Activated naive CD8-positive, alpha-beta T cell treated with anti-CD3 and anti-CD28 coated beads, Interleukin-2, amount 10 ng/mL, durations not matched to agents 7 days and 5 days (primary cell): ENCODE data around the gene CDK5RAP2. TPM values are rescaled to one million over a fixed set of nuclear protein-coding genes. Genes with fewer than 3 reads are reported as not detected.
"Not testable (repeated sequence)": the region's sequence is repeated elsewhere in the genome, so short reads cannot be mapped to it uniquely, and the experiment has no call there.

Experiments
- ATAC-seq: fragments of 150-1000 bp; cut with Tn5 transposase; one replicate; pipeline ENCODE4 v1.10.0; 2021; ENCODE audit warnings: low read depth, moderate library complexity
- POLR2A ChIA-PET: fragments of 350-600 bp; sonication (Branson Sonifier 250); formaldehyde crosslinking; loops from one replicate; lab custom pipeline; 2021; ENCODE audit warnings: antibody characterized with exemption; lab: Charles Lee
- DNase-seq: peaks from one replicate; pipeline ENCODE4 v3.0.0; 2021
- H3K27ac Mint-ChIP-seq: one replicate; pipeline ENCODE4 v1.8.0; 2022; ENCODE audit warnings: mild to moderate bottlenecking, mixed read lengths
- H3K27me3 Mint-ChIP-seq: one replicate; pipeline ENCODE4 v1.8.0; 2022; ENCODE audit warnings: mild to moderate bottlenecking, moderate library complexity, mixed read lengths
- H3K36me3 Mint-ChIP-seq: one replicate; pipeline ENCODE4 v1.8.0; 2021; ENCODE audit warnings: mild to moderate bottlenecking, mixed read lengths
- H3K4me1 Mint-ChIP-seq: one replicate; pipeline ENCODE4 v1.8.0; 2021; ENCODE audit warnings: mixed read lengths
- H3K4me3 Mint-ChIP-seq: one replicate; pipeline ENCODE4 v1.8.0; 2022; ENCODE audit warnings: mild to moderate bottlenecking, moderate library complexity, mixed read lengths
- H3K9me3 Mint-ChIP-seq: one replicate; pipeline ENCODE4 v1.8.0; 2021; ENCODE audit warnings: mixed read lengths
- total RNA-seq, 2 experiments: library from RNA; stranded (reverse); gene quantifications; one replicate each; pipeline ENCODE4 v1.2.3, GENCODE V29; 2021

The CDK5RAP2 gene
- total RNA-seq = 100 to 1,000 TPM; 113 TPM

- ATAC-seq = peak; percentile 99
- Mint-ChIP-seq H3K4me3 (peak within 1 kb of the TSS; percentile 97), H3K36me3 (peaks cover 17% of the 10 kb centered on the region), H3K27me3 (no peaks in the 10 kb centered on the region), H3K27ac (peak within 1 kb of the TSS; percentile 94), H3K4me1 (peaks cover 35% of the 10 kb centered on the region), H3K9me3 (peaks cover 3% of the 10 kb centered on the region)
- DNase-seq = peak; percentile 87
- POLR2A ChIA-PET = interaction anchor here (0.6 kb wide), 1 partner anchor 354 kb away, joined by 3 read pairs; no protein-coding TSS in a partner anchor
Measured at GRCh38 chr9:120580051-120580896, at the start of gene CDK5RAP2. TSS of gene CDK5RAP2 (minus strand) at chr9:120580167. CDS start at chr9:120579978, 189 bp downstream.

DNA sequence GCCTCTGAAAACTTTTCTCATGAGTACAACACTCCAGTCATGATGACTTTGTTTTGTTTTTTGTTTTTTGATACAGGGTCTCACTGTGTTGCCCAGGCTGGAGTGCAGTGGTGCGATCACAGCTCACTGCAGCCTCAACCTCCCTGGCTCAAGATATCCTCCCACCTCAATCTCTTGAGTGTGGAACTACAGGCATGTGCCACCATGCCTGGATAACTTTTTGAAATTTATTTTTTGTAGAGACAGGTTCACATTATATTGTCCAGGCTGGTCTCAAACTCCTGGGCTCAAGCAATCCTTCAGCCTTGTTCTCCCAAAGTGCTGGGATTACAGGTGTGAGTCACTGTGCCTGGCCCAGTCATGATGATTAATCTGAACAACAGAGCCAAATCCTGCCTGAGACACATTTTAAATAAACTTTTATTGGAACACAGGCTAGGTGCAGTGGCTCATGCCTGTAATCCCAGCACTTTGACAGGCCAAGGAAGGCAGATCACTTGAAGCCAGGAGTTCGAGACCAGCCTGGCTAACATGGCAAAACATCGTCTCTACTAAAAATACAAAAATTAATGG is 49.0 kb upstream of the CDK5RAP2 start:
- DNase-seq, ATAC-seq, H3K27me3 Mint-ChIP-seq, H3K4me3 Mint-ChIP-seq, H3K9me3 Mint-ChIP-seq, H3K36me3 Mint-ChIP-seq, POLR2A ChIA-PET, H3K4me1 Mint-ChIP-seq, H3K27ac Mint-ChIP-seq: not testable (repeated sequence)

DNA sequence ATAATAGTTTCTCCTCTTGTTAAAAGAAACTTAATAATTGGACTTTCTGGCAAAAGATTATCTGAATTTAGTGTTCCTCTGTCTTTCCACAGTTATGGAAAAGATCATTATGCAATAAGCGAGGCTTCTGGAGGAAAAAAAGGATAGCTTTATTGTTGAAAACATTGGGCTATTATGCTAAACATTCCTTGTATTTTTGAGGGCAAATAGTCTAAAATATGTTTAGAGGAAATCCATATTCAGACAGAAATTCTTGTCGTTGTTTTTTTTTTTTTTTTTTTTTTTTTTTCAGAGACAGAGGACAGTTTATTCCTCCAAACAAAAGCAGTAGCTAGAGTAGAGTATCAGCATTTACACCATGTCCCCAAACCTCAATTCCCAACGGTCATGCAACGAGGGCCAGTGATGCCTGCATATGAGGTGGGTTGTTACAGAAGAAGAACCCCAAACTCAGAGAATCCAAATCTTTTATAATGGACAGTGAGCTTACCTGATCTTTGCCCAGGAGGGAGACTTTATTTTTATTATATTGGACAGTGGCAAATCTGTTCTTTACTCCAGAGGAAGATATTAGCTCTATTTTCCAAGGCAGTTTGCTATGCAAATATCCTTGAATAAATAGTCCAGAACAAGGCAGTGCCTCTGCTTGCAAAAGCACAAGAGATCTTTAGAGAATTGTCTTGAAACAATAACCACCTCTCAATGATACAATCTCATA is 48.4 kb upstream of the CDK5RAP2 start:
- Mint-ChIP-seq H3K27ac (no peak overlapping the region), H3K36me3 (peaks cover 6% of the 10 kb centered on the region), H3K4me3 (no peak overlapping the region), H3K9me3 (no peaks in the 10 kb centered on the region), H3K4me1 (peaks cover 5% of the 10 kb centered on the region), H3K27me3 (no peaks in the 10 kb centered on the region)
- DNase-seq = no peak
- ATAC-seq = no peak
- POLR2A ChIA-PET = no interaction called here

DNA sequence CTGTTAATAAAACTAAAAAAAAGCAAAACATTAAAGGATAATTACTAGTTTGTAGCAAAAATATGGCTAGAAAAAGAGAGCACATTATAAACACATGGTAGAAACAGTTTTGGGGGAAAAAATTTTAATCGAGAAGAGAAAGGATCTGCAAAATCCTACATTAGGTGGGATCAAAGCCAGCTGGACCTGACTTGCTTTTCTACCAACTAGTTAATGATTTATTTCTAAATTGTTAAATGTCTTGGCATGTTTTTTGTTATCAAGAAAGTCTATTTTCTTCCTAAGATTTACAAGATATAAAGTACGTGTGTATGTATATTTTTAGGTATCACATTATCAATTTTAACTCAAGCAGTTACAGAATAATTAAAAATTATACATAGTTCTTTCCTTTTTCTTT is 47.1 kb upstream of the CDK5RAP2 start:
- H3K4me1 Mint-ChIP-seq = peaks cover 5% of the 10 kb centered on the region
- peaks cover 4% of the 10 kb centered on the region for H3K36me3 Mint-ChIP-seq
- no peak overlapping the region for H3K27ac Mint-ChIP-seq
- H3K4me3 Mint-ChIP-seq = no peak overlapping the region
- DNase-seq (no peak), ATAC-seq (no peak)
- no peaks in the 10 kb centered on the region for H3K9me3 Mint-ChIP-seq
- POLR2A ChIA-PET = no interaction called here
- H3K27me3 Mint-ChIP-seq = no peaks in the 10 kb centered on the region

DNA sequence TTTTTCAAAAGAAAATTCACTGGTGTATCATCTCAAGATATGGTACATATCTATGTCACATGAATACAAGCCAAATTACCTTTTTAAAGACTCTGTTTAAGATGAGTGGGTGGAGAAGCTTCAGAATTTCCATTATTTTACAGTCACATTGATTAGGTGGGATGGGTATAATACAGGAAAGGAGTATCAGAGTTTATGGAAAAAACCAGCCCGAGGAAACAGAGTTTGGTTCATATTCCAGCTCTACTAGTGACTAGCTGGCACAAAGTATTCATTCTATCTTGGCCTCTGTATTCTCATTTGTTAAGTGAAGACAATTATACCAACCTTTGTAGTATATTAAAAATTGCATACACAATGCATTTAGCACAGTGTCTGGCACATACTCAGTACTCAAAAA is 46.5 kb upstream of the CDK5RAP2 start:
- H3K27ac Mint-ChIP-seq = no peak overlapping the region

DNA sequence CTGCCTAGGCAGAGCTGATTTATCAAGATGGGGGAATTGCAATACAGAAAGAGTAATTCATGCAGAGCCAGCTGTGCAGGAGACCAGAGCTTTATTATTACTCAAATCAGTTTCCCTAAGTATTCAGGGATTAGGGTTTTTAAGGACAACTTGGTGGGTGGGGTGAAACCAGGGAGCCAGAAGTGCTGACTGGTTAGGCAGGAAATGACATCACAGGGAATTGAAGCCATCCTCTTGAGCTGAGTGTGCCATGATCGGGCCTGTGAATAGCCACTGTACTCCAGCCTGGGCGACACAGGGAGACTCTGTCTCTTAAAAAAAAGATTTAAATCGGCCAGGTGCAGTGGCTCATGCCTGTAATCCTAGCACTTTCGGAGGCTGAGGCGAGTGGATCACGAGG is 45.3 kb upstream of the CDK5RAP2 start:
- Mint-ChIP-seq H3K27ac (no peak overlapping the region), H3K27me3 (no peaks in the 10 kb centered on the region), H3K4me3 (no peak overlapping the region), H3K9me3 (no peaks in the 10 kb centered on the region), H3K4me1 (peaks cover 5% of the 10 kb centered on the region), H3K36me3 (peaks cover 4% of the 10 kb centered on the region)
- ATAC-seq (no peak), DNase-seq (no peak)
- POLR2A ChIA-PET = no interaction called here

More for the DNA sequence above, 46.5 kb upstream of the CDK5RAP2 start:
- Mint-ChIP-seq H3K4me3 (no peak overlapping the region), H3K9me3 (no peaks in the 10 kb centered on the region), H3K4me1 (peaks cover 5% of the 10 kb centered on the region), H3K27me3 (no peaks in the 10 kb centered on the region), H3K36me3 (peaks cover 2% of the 10 kb centered on the region)
- POLR2A ChIA-PET = no interaction called here
- ATAC-seq (no peak), DNase-seq (no peak)

- Mint-ChIP-seq H3K27ac (no peak overlapping the region), H3K4me3 (no peak overlapping the region), H3K36me3 (peaks cover 4% of the 10 kb centered on the region), H3K4me1 (peaks cover 9% of the 10 kb centered on the region), H3K9me3 (no peaks in the 10 kb centered on the region), H3K27me3 (no peaks in the 10 kb centered on the region)
- ATAC-seq (no peak), DNase-seq (no peak)
- POLR2A ChIA-PET = no interaction called here
Measured at GRCh38 chr9:120622790-120623189, 42.8 kb upstream of the CDK5RAP2 start.

GRCh38 chr9:120621941-120622340 is 42.0 kb upstream of the CDK5RAP2 start:
- H3K27ac Mint-ChIP-seq = no peak overlapping the region
- POLR2A ChIA-PET = no interaction called here

DNA sequence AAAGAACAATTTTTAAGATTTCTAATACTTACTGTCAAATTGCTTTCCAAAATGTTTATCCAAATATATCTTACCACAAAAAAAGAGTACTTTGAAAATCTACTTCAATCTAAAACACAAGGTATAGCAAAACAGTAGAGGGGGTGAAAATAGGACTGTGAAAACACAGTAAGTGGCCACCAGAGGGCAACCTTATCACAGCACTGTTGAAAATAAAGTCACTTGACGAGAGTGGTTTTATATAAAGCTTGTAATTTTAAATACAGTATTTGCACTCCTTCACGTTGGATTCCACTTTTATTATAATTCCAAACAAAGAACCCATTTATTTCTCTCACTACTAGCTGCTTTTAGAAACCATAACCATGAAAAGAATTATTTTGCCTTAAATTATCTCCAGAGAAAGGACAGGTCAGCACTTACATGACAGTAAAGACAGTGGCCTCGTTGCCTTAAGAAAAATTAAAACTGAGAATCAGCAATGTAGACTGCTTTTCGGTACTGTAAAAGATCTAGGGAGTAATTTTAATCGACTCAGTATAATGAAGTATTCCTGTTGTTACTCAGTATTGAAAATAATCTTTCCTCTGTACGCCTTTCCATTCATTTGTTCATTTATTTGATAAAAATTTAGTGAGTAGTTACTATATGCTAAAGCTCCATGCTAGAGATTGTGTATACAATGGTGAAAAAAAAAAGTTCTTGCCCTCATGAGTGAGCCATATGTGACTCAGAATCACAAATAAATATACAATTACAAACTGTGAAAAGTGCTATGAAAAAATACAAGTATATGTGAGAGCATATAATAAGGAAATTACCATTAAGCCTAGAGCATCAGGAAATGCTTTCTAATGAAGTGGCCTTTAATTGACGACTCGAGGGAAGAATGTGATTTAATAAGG is 40.0 kb upstream of the CDK5RAP2 start:
- Mint-ChIP-seq H3K27me3 (no peaks in the 10 kb centered on the region), H3K9me3 (no peaks in the 10 kb centered on the region), H3K27ac (no peak overlapping the region), H3K4me3 (no peak overlapping the region), H3K36me3 (peaks cover 2% of the 10 kb centered on the region), H3K4me1 (peaks cover 8% of the 10 kb centered on the region)
- POLR2A ChIA-PET = no interaction called here
- ATAC-seq (peak; percentile 87), DNase-seq (no peak)

More at GRCh38 chr9:120621941-120622340, 42.0 kb upstream of the CDK5RAP2 start:
- H3K27me3 Mint-ChIP-seq = no peaks in the 10 kb centered on the region
- ATAC-seq (no peak), DNase-seq (no peak)
- peaks cover 13% of the 10 kb centered on the region for H3K4me1 Mint-ChIP-seq
- H3K9me3 Mint-ChIP-seq = no peaks in the 10 kb centered on the region
- H3K4me3 Mint-ChIP-seq = no peak overlapping the region
- H3K36me3 Mint-ChIP-seq = peaks cover 4% of the 10 kb centered on the region

GRCh38 chr9:120616966-120617935 is 37.3 kb upstream of the CDK5RAP2 start:
- H3K27ac Mint-ChIP-seq = peak overlapping the region; percentile 5
- POLR2A ChIA-PET = interaction anchor here (0.6 kb wide), 1 partner anchor 95 kb away, joined by 3 read pairs; no protein-coding TSS in a partner anchor
- ATAC-seq = no peak
- no peak overlapping the region for H3K4me3 Mint-ChIP-seq
- no peaks in the 10 kb centered on the region for H3K27me3 Mint-ChIP-seq
- no peak for DNase-seq
- no peaks in the 10 kb centered on the region for H3K9me3 Mint-ChIP-seq
- peaks cover 8% of the 10 kb centered on the region for H3K4me1 Mint-ChIP-seq
- peaks cover 2% of the 10 kb centered on the region for H3K36me3 Mint-ChIP-seq

- Mint-ChIP-seq H3K27ac (no peak overlapping the region), H3K27me3 (no peaks in the 10 kb centered on the region), H3K9me3 (no peaks in the 10 kb centered on the region), H3K4me3 (no peak overlapping the region), H3K36me3 (peaks cover 9% of the 10 kb centered on the region), H3K4me1 (peaks cover 2% of the 10 kb centered on the region)
- POLR2A ChIA-PET = interaction anchor here (0.6 kb wide), 1 partner anchor 278 kb away, joined by 3 read pairs; no protein-coding TSS in a partner anchor
- no peak for ATAC-seq
- no peak for DNase-seq
Measured at GRCh38 chr9:120612218-120612617, 32.3 kb upstream of the CDK5RAP2 start.

GRCh38 chr9:120611690-120612068 is 31.7 kb upstream of the CDK5RAP2 start:
- ATAC-seq = no peak
- DNase-seq = no peak
- Mint-ChIP-seq H3K9me3 (no peaks in the 10 kb centered on the region), H3K4me1 (peaks cover 2% of the 10 kb centered on the region), H3K36me3 (peaks cover 9% of the 10 kb centered on the region), H3K27ac (no peak overlapping the region), H3K4me3 (no peak overlapping the region), H3K27me3 (no peaks in the 10 kb centered on the region)
- POLR2A ChIA-PET = interaction anchor here (0.6 kb wide), 1 partner anchor 279 kb away, joined by 3 read pairs; no protein-coding TSS in a partner anchor
